A673 (cell line): ENCODE results near the gene CCDC27.

Experiments used
- EZH2 ChIP-seq: fragments of 200-600 bp; sonication (generic); IDR thresholded peaks from 2 replicates; pipeline ENCODE4 v1.6.1; 2017; ENCODE audit warnings: borderline replicate concordance, low read depth, mild to moderate bottlenecking, mixed read lengths, antibody characterized with exemption, low read length; ENCODE audit not compliant: poor library complexity, severe bottlenecking
- TF ChIP-seq, protein P1 (sequence below): fragments of 300-800, 200-600 bp; sonication (generic); conservative IDR thresholded peaks from 2 replicates; pipeline ENCODE4 v1.5.1; 2017; ENCODE audit warnings: low read depth, mild to moderate bottlenecking, antibody characterized with exemption, low read length, moderate library complexity, mixed read lengths

GRCh38 chr1:3796215-3797061 is 44.2 kb downstream of the CCDC27 start, which contains the start of gene LRRC47:
- TF ChIP-seq, protein P1, sequence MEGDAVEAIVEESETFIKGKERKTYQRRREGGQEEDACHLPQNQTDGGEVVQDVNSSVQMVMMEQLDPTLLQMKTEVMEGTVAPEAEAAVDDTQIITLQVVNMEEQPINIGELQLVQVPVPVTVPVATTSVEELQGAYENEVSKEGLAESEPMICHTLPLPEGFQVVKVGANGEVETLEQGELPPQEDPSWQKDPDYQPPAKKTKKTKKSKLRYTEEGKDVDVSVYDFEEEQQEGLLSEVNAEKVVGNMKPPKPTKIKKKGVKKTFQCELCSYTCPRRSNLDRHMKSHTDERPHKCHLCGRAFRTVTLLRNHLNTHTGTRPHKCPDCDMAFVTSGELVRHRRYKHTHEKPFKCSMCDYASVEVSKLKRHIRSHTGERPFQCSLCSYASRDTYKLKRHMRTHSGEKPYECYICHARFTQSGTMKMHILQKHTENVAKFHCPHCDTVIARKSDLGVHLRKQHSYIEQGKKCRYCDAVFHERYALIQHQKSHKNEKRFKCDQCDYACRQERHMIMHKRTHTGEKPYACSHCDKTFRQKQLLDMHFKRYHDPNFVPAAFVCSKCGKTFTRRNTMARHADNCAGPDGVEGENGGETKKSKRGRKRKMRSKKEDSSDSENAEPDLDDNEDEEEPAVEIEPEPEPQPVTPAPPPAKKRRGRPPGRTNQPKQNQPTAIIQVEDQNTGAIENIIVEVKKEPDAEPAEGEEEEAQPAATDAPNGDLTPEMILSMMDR, result no peak
- no peak for TF ChIP-seq EZH2
